Subcutaneous abdominal adipose tissue (tissue), 5 donors: ENCODE measurements around the gene HCFC2.

Source experiments
- H3K27ac ChIP-seq: one replicate; pipeline ENCODE4 v1.7.0; 2013; ENCODE audit warnings: low read depth, mild to moderate bottlenecking, inconsistent platforms, low read length, moderate library complexity
- H3K27me3 ChIP-seq, 5 donors: one replicate each; pipeline ENCODE4 v1.7.0; 2013; ENCODE audit warnings: low read length in 5 of 5, inconsistent platforms in 1 of 5; ENCODE audit not compliant: control insufficient read depth in 5 of 5, insufficient read depth in 4 of 5
- H3K36me3 ChIP-seq, 5 donors: one replicate each; pipeline ENCODE4 v1.7.0; 2013; ENCODE audit warnings: low read length in 5 of 5; ENCODE audit not compliant: control insufficient read depth in 5 of 5, insufficient read depth in 5 of 5
- H3K4me1 ChIP-seq, 5 donors: one replicate each; pipeline ENCODE4 v1.7.0; 2013; ENCODE audit warnings: low read length in 5 of 5, mild to moderate bottlenecking in 3 of 5, moderate library complexity in 1 of 5; ENCODE audit not compliant: control insufficient read depth in 5 of 5, insufficient read depth in 5 of 5
- H3K4me3 ChIP-seq, 5 donors: one replicate each; pipeline ENCODE4 v1.7.0; 2013; ENCODE audit warnings: low read length in 5 of 5, low read depth in 1 of 5
- H3K9ac ChIP-seq, 5 donors: one replicate each; pipeline ENCODE4 v1.7.0; 2013; ENCODE audit warnings: low read length in 5 of 5, mild to moderate bottlenecking in 4 of 5, moderate library complexity in 3 of 5
- H3K9me3 ChIP-seq, 5 donors: one replicate each; pipeline ENCODE4 v1.7.0; 2013; ENCODE audit warnings: low read length in 5 of 5; ENCODE audit not compliant: control insufficient read depth in 5 of 5
- donor health status: healthy.
- donor health status: healthy.
- donor health status: healthy.
- donor health status: healthy.
- donor health status: healthy.

The HCFC2 gene

GRCh38 chr12:104055686-104056388 lies 8.5 kb upstream of the HCFC2 start:
- Histone ChIP-seq H3K27ac (no peak overlapping the region), H3K9me3 (no peaks in the 10 kb centered on the region), H3K4me3 (no peak overlapping the region), H3K4me1 (peaks cover 0 to 11% (median 8%) of the 10 kb centered on the region in 5 donors), H3K27me3 (peaks cover 0 to 13% (median 0%) of the 10 kb centered on the region in 5 donors), H3K9ac (no peak overlapping the region), H3K36me3 (no peaks in the 10 kb centered on the region)

GRCh38 chr12:104056419-104056972 lies 7.8 kb upstream of the HCFC2 start:
- no peak overlapping the region for H3K27ac ChIP-seq
- H3K36me3 ChIP-seq: no peaks in the 10 kb centered on the region
- peaks cover 0 to 13% (median 0%) of the 10 kb centered on the region in 5 donors for H3K27me3 ChIP-seq
- no peak overlapping the region for H3K9ac ChIP-seq
- H3K9me3 ChIP-seq: no peaks in the 10 kb centered on the region
- H3K4me3 ChIP-seq: no peak overlapping the region
- H3K4me1 ChIP-seq: peaks cover 0 to 11% (median 8%) of the 10 kb centered on the region in 5 donors

DNA sequence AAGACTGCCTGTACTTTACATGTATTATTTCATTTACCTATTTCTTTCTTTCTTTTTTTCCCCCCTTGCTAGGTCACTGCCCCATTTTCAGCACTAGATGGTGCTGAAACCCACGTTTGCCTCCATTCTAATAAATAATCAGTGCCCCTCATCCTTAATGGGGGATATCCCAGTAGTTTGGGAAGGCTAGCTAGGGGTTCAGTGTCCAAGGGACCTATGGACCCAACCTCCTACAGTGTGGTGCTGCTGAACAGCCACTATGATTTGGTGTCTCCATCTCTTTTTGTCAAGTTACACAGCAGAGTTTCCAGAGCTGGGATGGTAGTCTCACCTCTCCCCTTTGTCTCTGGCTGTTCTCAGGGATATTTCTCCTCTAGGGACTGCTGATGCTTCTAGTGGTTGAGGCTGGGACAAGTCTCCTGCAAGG lies 6.5 kb upstream of the HCFC2 start:
- Histone ChIP-seq H3K4me3 (no peak overlapping the region), H3K9me3 (no peaks in the 10 kb centered on the region), H3K27ac (no peak overlapping the region), H3K4me1 (peaks cover 0 to 11% (median 8%) of the 10 kb centered on the region in 5 donors), H3K36me3 (no peaks in the 10 kb centered on the region), H3K9ac (no peak overlapping the region), H3K27me3 (peaks cover 0 to 5% (median 0%) of the 10 kb centered on the region in 5 donors)

DNA sequence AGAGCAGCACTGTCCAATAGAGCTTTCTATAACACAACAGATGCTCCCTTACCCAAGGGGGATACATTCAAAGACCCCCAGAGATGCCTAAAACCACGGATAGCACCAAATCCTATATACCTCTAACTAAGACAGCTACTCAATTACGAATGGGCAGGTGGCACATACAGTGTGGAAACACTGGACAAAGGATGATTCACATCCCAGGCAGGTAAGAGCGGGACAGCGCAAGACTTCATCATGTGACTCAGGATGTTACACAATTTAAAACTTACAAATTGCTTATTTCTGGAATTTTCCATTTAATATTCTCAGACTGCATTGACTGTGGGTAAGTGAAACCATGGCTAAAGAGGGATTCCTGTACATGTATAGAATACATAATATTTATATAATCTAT lies 5.5 kb upstream of the HCFC2 start:
- Histone ChIP-seq H3K27me3 (no peaks in the 10 kb centered on the region), H3K36me3 (no peaks in the 10 kb centered on the region), H3K9ac (no peak overlapping the region), H3K4me1 (peaks cover 0 to 16% (median 15%) of the 10 kb centered on the region in 5 donors), H3K9me3 (no peaks in the 10 kb centered on the region), H3K4me3 (no peak overlapping the region), H3K27ac (no peak overlapping the region)

GRCh38 chr12:104059963-104060362 lies 4.4 kb upstream of the HCFC2 start:
- H3K9me3 ChIP-seq: no peaks in the 10 kb centered on the region
- no peak overlapping the region for H3K4me3 ChIP-seq
- H3K36me3 ChIP-seq: no peaks in the 10 kb centered on the region
- no peak overlapping the region for H3K9ac ChIP-seq
- no peaks in the 10 kb centered on the region for H3K27me3 ChIP-seq
- peaks cover 0 to 24% (median 15%) of the 10 kb centered on the region in 5 donors for H3K4me1 ChIP-seq
- H3K27ac ChIP-seq: no peak overlapping the region

GRCh38 chr12:104060791-104061190 lies 3.5 kb upstream of the HCFC2 start:
- Histone ChIP-seq H3K27ac (no peak overlapping the region), H3K36me3 (no peaks in the 10 kb centered on the region), H3K4me3 (no peak overlapping the region), H3K27me3 (no peaks in the 10 kb centered on the region), H3K4me1 (peaks cover 2 to 30% (median 21%) of the 10 kb centered on the region in 5 donors), H3K9me3 (no peaks in the 10 kb centered on the region), H3K9ac (no peak overlapping the region)

- H3K9me3 ChIP-seq: no peaks in the 10 kb centered on the region
- H3K4me3 ChIP-seq: peak overlapping the region; percentile 92 to 98 (median 95)
- no peaks in the 10 kb centered on the region for H3K27me3 ChIP-seq
- H3K36me3 ChIP-seq: peaks cover 3 to 15% (median 6%) of the 10 kb centered on the region in 5 donors
- peak overlapping the region; percentile 85 for H3K27ac ChIP-seq
- peak overlapping the region; percentile 50 to 99 (median 94) for H3K9ac ChIP-seq
- H3K4me1 ChIP-seq: peaks cover 2 to 28% (median 20%) of the 10 kb centered on the region in 5 donors
Measured at GRCh38 chr12:104063712-104064030, 660 bp upstream of the HCFC2 start.

DNA sequence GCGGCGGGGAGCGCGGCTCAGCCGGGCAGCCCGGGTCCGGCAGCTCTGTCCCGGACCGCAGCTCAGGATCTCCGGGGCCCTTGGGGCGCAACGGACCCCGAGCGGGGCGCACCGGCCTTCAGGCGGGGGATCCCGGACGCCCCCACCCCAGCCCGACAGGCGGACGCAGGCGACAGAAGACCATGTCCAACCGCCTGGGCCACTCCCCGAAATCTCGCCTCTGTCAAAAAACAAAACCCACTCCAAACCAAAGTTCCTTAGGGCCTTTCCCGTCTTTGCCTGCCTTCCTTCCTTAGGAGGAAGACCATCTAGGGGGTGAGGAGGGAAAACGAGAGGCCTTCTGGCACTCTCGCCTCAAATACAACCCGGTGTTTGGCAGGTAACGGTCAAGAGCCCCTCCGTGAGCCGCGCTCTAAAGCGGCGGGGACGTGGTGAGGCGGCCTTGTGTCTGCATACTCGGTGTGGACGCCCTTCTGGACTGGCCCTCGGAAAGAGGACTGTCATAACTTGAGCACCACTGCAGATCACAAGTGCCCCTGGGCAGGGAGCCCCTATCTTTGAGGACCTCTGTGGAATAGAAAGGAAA lies 604 bp downstream of the HCFC2 start:
- Histone ChIP-seq H3K36me3 (peaks cover 6 to 15% (median 9%) of the 10 kb centered on the region in 5 donors), H3K27ac (peak overlapping the region; percentile 85), H3K9ac (peak overlapping the region; percentile 88 to 99 (median 97)), H3K9me3 (no peaks in the 10 kb centered on the region), H3K4me1 (peaks cover 2 to 28% (median 20%) of the 10 kb centered on the region in 5 donors), H3K27me3 (no peaks in the 10 kb centered on the region), H3K4me3 (peak overlapping the region; percentile 93 to 98 (median 95))

GRCh38 chr12:104072099-104072498 lies 7.8 kb downstream of the HCFC2 start:
- H3K36me3 ChIP-seq: peaks cover 13 to 29% (median 19%) of the 10 kb centered on the region in 5 donors
- H3K27ac ChIP-seq: no peak overlapping the region
- no peaks in the 10 kb centered on the region for H3K9me3 ChIP-seq
- no peak overlapping the region for H3K4me3 ChIP-seq
- peaks cover 0 to 2% (median 0%) of the 10 kb centered on the region in 5 donors for H3K4me1 ChIP-seq
- H3K9ac ChIP-seq: no peak overlapping the region
- H3K27me3 ChIP-seq: no peaks in the 10 kb centered on the region

- no peak overlapping the region for H3K27ac ChIP-seq
Measured at GRCh38 chr12:104073699-104074098, 9.4 kb downstream of the HCFC2 start.

More at GRCh38 chr12:104073699-104074098, 9.4 kb downstream of the HCFC2 start:
- no peak overlapping the region for H3K4me3 ChIP-seq
- H3K9me3 ChIP-seq: no peaks in the 10 kb centered on the region
- no peaks in the 10 kb centered on the region for H3K27me3 ChIP-seq
- no peaks in the 10 kb centered on the region for H3K4me1 ChIP-seq
- H3K9ac ChIP-seq: no peak overlapping the region
- H3K36me3 ChIP-seq: peaks cover 7 to 24% (median 16%) of the 10 kb centered on the region in 5 donors
